ENCODE measurements around the gene ARHGAP24. TPM values are rescaled to one million over a fixed set of nuclear protein-coding genes. Genes with fewer than 3 reads are reported as not detected.

ARHGAP24 gene
- total RNA-seq, 1 donor: 52.5 TPM

GRCh38 chr4:85570388-85570787 is 95.4 kb downstream of the ARHGAP24 start:
- Histone ChIP-seq H4K20me1 (ENCODE audit: insufficient read depth, low read length) (peaks cover 3% of the 10 kb centered on the region), H3K4me1 (ENCODE audit: insufficient read depth, low read length) (peaks cover 3% of the 10 kb centered on the region), H3K9me3 (ENCODE audit: low read depth, low read length) (no peaks in the 10 kb centered on the region), H2AFZ (ENCODE audit: low read length) (no peak overlapping the region), H3K27ac (ENCODE audit: low read depth, low read length) (no peak overlapping the region), H3K27me3 (ENCODE audit: insufficient read depth, low read length) (no peaks in the 10 kb centered on the region), H3K4me3 (ENCODE audit: insufficient read depth, low read length) (no peak overlapping the region), H3K36me3 (ENCODE audit: insufficient read depth, low read length) (no peaks in the 10 kb centered on the region), H3K79me2 (ENCODE audit: insufficient read depth, low read length) (no peaks in the 10 kb centered on the region), H3K4me2 (ENCODE audit: insufficient read depth, low read length) (no peak overlapping the region)
- no peak for TF ChIP-seq CTCF (IDR thresholded peaks at IDR 0.05; ENCODE audit: extremely low read depth, low read depth, low read length)
- DNase-seq (ENCODE audit: insufficient read length, low spot score, missing footprints): no peak

DNA sequence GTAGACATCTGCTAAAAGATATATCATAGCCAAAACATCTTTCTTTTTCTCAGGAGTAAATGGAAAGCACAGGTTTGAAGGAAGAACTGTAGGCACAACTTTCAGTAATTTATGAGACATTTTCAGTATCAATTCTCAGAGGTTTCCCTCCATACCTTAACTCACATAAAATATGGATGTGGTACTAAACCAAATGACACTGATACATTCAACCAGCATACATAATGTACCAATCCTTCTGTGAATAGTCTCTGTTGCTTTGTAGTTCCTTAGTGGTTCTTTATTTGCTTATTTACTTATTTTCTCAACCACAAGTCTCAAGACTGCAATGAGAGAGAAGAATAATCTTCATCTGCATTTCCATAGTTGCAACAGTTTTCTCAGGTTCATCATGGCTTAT is 96.1 kb downstream of the ARHGAP24 start:
- no peak for DNase-seq (ENCODE audit: insufficient read length, low spot score, missing footprints)
- H4K20me1 ChIP-seq (ENCODE audit: insufficient read depth, low read length): peaks cover 3% of the 10 kb centered on the region
- H3K27ac ChIP-seq (ENCODE audit: low read depth, low read length): no peak overlapping the region
- H3K79me2 ChIP-seq (ENCODE audit: insufficient read depth, low read length): no peaks in the 10 kb centered on the region
- H3K4me2 ChIP-seq (ENCODE audit: insufficient read depth, low read length): no peak overlapping the region
- H3K4me1 ChIP-seq (ENCODE audit: insufficient read depth, low read length): no peaks in the 10 kb centered on the region
- no peaks in the 10 kb centered on the region for H3K27me3 ChIP-seq (ENCODE audit: insufficient read depth, low read length)
- H2AFZ ChIP-seq (ENCODE audit: low read length): no peak overlapping the region
- TF ChIP-seq CTCF (IDR thresholded peaks at IDR 0.05; ENCODE audit: extremely low read depth, low read depth, low read length): no peak
- H3K4me3 ChIP-seq (ENCODE audit: insufficient read depth, low read length): no peak overlapping the region
- no peaks in the 10 kb centered on the region for H3K9me3 ChIP-seq (ENCODE audit: low read depth, low read length)
- H3K36me3 ChIP-seq (ENCODE audit: insufficient read depth, low read length): no peaks in the 10 kb centered on the region

- TF ChIP-seq CTCF (IDR thresholded peaks at IDR 0.05; ENCODE audit: extremely low read depth, low read depth, low read length): no peak
- Histone ChIP-seq H3K9me3 (ENCODE audit: low read depth, low read length) (no peaks in the 10 kb centered on the region), H3K27me3 (ENCODE audit: insufficient read depth, low read length) (no peaks in the 10 kb centered on the region), H3K4me2 (ENCODE audit: insufficient read depth, low read length) (no peak overlapping the region), H4K20me1 (ENCODE audit: insufficient read depth, low read length) (no peaks in the 10 kb centered on the region), H3K4me1 (ENCODE audit: insufficient read depth, low read length) (no peaks in the 10 kb centered on the region), H2AFZ (ENCODE audit: low read length) (no peak overlapping the region), H3K27ac (ENCODE audit: low read depth, low read length) (no peak overlapping the region), H3K4me3 (ENCODE audit: insufficient read depth, low read length) (no peak overlapping the region), H3K36me3 (ENCODE audit: insufficient read depth, low read length) (no peaks in the 10 kb centered on the region), H3K79me2 (ENCODE audit: insufficient read depth, low read length) (no peaks in the 10 kb centered on the region)
- DNase-seq (ENCODE audit: insufficient read length, low spot score, missing footprints): no peak
These were observed 98.3 kb downstream of the ARHGAP24 start for GRCh38 chr4:85573270-85573669.

DNA sequence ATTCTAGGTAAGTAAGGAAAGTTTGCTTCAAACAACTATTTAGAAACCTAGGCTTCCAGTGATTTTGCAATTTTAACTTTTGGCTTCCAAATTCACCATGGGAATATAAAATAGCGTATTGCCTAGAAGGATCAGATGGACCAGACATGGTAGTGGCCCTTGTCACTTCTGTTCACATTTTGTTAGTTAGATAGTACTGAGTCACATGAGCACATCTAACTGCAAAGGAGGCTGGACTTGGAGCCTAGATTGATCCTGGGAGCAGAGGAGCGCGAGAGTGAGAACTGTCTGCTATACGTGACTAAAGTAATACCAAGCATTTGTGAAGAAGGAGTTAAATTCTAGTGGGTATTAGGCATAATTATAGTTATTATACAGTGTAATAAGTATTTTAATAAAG is 102.4 kb downstream of the ARHGAP24 start:
- Histone ChIP-seq H3K27me3 (ENCODE audit: insufficient read depth, low read length) (no peaks in the 10 kb centered on the region), H4K20me1 (ENCODE audit: insufficient read depth, low read length) (no peaks in the 10 kb centered on the region), H3K36me3 (ENCODE audit: insufficient read depth, low read length) (no peaks in the 10 kb centered on the region), H2AFZ (ENCODE audit: low read length) (no peak overlapping the region), H3K27ac (ENCODE audit: low read depth, low read length) (no peak overlapping the region), H3K4me1 (ENCODE audit: insufficient read depth, low read length) (no peaks in the 10 kb centered on the region), H3K4me2 (ENCODE audit: insufficient read depth, low read length) (no peak overlapping the region), H3K4me3 (ENCODE audit: insufficient read depth, low read length) (no peak overlapping the region), H3K9me3 (ENCODE audit: low read depth, low read length) (no peaks in the 10 kb centered on the region), H3K79me2 (ENCODE audit: insufficient read depth, low read length) (no peaks in the 10 kb centered on the region)
- no peak for TF ChIP-seq CTCF (IDR thresholded peaks at IDR 0.05; ENCODE audit: extremely low read depth, low read depth, low read length)
- DNase-seq (ENCODE audit: insufficient read length, low spot score, missing footprints): no peak
